Measurements from ENCODE around the gene THOC6. TPM values are rescaled to one million over a fixed set of nuclear protein-coding genes. Genes with fewer than 3 reads are reported as not detected.

Gene THOC6
- polyA plus RNA-seq, 1 experiment = 20.5 TPM

DNA sequence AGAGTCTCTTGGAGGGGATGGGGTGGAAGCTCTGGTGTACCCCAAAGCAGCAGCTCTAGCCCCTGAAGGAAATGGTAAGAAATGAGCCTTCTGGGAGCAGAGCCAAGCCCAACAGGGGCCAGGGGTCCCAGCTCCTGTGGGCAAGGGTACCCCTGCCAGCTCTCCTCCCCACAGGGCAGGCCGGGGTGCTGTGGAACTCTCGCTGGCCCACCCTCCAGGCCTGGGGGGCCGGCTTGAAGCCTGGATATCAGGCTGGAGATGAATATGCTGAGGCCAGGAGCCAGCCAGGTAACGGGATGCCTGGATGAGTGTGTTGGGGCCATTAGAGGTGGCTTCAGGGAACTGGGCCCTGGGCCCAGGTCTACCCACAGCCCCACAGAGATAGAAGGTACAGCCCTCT is 23.3 kb upstream of the THOC6 start:
- CTCF ChIA-PET = interaction anchor here (0.8 to 2.2 kb wide), 5 partner anchors 9 to 31 kb away, joined by 3 to 17 read pairs (median 4); no protein-coding TSS in a partner anchor
- TF ChIP-seq, protein P1, sequence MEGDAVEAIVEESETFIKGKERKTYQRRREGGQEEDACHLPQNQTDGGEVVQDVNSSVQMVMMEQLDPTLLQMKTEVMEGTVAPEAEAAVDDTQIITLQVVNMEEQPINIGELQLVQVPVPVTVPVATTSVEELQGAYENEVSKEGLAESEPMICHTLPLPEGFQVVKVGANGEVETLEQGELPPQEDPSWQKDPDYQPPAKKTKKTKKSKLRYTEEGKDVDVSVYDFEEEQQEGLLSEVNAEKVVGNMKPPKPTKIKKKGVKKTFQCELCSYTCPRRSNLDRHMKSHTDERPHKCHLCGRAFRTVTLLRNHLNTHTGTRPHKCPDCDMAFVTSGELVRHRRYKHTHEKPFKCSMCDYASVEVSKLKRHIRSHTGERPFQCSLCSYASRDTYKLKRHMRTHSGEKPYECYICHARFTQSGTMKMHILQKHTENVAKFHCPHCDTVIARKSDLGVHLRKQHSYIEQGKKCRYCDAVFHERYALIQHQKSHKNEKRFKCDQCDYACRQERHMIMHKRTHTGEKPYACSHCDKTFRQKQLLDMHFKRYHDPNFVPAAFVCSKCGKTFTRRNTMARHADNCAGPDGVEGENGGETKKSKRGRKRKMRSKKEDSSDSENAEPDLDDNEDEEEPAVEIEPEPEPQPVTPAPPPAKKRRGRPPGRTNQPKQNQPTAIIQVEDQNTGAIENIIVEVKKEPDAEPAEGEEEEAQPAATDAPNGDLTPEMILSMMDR (IDR thresholded peaks at IDR 0.05; ENCODE audit: insufficient read depth, low read depth, low read length) = no peak

DNA sequence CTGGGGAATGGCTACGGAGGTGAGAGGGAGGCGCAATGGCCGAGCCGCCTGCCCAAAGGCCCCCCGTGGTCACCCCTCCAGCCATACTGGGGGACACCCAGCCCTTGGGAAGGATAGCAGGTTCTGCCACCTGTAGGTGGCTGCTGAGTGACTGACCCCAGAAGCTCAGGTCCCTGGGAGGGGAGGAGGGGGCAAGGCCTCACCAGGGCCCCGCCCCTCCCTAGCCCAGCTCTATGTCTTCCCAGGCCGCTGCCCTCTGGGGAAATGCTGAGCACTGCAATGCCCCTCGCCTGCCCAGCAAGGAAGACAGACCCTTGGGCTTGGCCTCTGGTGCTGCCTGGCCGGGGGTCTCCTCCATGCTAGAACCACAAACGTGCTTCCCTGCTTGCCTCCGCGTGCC is 22.5 kb upstream of the THOC6 start:
- ChIA-PET CTCF (interaction anchor here (0.9 to 3.6 kb wide), 5 partner anchors 9 to 128 kb away, joined by 3 to 17 read pairs (median 8); no protein-coding TSS in a partner anchor), POLR2A (no interaction called here)
- Histone ChIP-seq H3K27me3 (ENCODE audit: control insufficient read depth, insufficient read depth, low read length) (peaks cover 7% of the 10 kb centered on the region), H3K4me3 (ENCODE audit: low read depth, low read length) (no peak overlapping the region), H3K36me3 (ENCODE audit: control insufficient read depth, insufficient read depth, low read length) (no peaks in the 10 kb centered on the region)
- TF ChIP-seq, protein P1 (IDR thresholded peaks at IDR 0.05; ENCODE audit: insufficient read depth, low read depth, low read length) = no peak
- no peak for DNase-seq (ENCODE audit: low read depth)

More for the DNA sequence above, 23.3 kb upstream of the THOC6 start:
- H3K4me3 ChIP-seq (ENCODE audit: low read depth, low read length) = no peak overlapping the region
- no peaks in the 10 kb centered on the region for H3K36me3 ChIP-seq (ENCODE audit: control insufficient read depth, insufficient read depth, low read length)
- peaks cover 7% of the 10 kb centered on the region for H3K27me3 ChIP-seq (ENCODE audit: control insufficient read depth, insufficient read depth, low read length)
- POLR2A ChIA-PET = no interaction called here
- no peak for DNase-seq (ENCODE audit: low read depth)

DNA sequence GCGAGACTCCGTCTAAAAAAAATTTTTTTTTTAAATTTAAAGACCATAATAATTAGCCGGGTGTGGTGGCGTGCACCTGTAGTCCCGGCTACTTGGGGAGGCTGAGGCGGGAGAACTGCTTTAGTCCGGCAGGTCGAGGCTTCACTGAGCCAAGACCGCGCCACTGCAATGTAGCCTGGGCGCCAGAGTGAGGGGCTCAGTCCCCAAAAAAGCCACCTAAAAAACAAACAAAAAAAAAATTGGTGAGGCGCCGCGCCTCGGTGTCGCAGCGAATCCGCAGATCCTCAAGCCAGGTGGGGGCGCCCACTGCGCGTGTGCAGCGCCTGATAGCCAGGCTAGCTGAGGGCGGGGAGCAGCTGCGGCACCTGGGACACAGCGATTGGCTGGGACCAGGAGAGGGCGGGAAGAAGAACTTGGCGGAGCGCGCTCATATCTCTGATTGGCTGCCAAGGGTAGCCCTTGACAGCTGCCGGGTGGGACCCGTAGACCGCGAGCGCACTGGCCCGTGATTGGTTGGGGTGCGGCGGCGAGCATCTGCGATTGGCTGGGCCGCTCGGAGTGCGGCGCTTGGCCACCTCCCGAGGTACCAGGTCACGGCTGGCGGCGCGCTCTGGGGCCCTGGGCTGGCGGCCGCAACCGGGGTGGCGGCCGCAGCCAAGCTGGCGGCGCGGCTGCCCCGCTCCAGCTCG is 20.1 kb upstream of the THOC6 start:
- TF ChIP-seq, protein P1 (IDR thresholded peaks at IDR 0.05; ENCODE audit: insufficient read depth, low read depth, low read length) = peak; percentile 50
- POLR2A ChIA-PET = no interaction called here
- Histone ChIP-seq H3K27me3 (ENCODE audit: control insufficient read depth, insufficient read depth, low read length) (no peaks in the 10 kb centered on the region; the same call in 1 of the 2 replicates), H3K4me3 (ENCODE audit: low read depth, low read length) (peak overlapping the region; percentile 5; the same call in 1 of the 2 replicates), H3K36me3 (ENCODE audit: control insufficient read depth, insufficient read depth, low read length) (no peaks in the 10 kb centered on the region)
- CTCF ChIA-PET = interaction anchor here (0.6 to 3.6 kb wide), 17 partner anchors 10 to 1011 kb away, joined by 3 to 66 read pairs (median 4); partner anchors contain the start of genes HCFC1R1, THOC6 and TNFRSF12A
- peak; percentile 91 for DNase-seq (ENCODE audit: low read depth)

DNA sequence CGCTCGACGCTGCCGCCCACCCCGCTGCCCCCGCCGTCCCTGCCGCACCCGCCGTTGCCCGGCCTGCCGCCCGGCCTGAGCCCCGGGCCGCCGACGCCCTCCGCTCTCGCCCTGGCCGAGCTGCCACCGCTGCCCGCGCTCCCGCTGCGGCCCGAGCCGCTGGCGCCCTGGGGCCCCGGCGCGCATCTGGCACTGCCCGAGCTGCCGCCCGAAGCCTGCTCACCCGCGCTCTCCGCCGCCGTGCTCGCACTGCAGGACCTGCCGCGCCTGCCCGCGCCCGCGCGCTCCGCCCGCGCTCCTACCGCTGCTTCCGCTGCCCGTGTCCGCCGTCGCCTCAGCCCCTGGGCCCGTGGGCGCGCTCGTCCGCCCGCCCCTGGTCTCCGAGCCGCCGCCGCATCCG is 19.5 kb upstream of the THOC6 start:
- Histone ChIP-seq H3K27me3 (ENCODE audit: control insufficient read depth, insufficient read depth, low read length) (no peaks in the 10 kb centered on the region; the same call in 1 of the 2 replicates), H3K4me3 (ENCODE audit: low read depth, low read length) (peak overlapping the region; percentile 5; the same call in 1 of the 2 replicates), H3K36me3 (ENCODE audit: control insufficient read depth, insufficient read depth, low read length) (no peaks in the 10 kb centered on the region)
- TF ChIP-seq, protein P1 (IDR thresholded peaks at IDR 0.05; ENCODE audit: insufficient read depth, low read depth, low read length) = no peak
- no peak for DNase-seq (ENCODE audit: low read depth)
- POLR2A ChIA-PET = no interaction called here
- CTCF ChIA-PET = interaction anchor here (0.6 to 3.6 kb wide), 17 partner anchors 10 to 1011 kb away, joined by 3 to 66 read pairs (median 4); partner anchors contain the start of genes HCFC1R1, THOC6 and TNFRSF12A

DNA sequence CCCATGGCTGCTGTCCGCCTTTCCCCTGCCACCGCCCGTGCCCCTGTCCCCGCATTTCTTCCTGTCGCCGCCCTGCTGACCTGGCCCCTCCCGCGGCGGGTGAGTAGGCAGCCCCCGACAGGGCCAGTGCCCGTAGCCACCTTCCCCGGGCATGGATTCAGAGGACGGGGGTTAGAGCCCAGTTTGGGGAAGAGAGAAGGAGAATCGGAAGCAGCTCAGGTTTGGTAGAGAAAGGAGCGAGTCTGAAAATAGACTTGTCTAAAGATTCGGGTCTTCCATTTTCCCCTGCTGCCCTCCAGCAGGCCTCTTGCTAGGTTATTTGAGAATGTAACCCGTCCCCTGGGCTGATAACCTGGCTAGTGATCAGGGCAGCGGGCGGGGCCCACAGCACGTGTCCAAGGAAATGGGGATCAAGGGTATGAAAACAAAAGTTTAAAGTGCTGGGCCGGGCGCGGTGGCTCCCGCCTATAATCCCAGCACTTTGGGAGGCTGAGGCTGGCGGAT is 19.0 kb upstream of the THOC6 start:
- ChIA-PET POLR2A (no interaction called here), CTCF (interaction anchor here (1.5 to 3.3 kb wide), 2 partner anchors 18 to 25 kb away, joined by 22 to 66 read pairs; partner anchors contain the start of genes HCFC1R1 and THOC6)
- 0 out of 2 replicates have a peak overlapping the region, but pooled peaks have one; percentile 11 for H3K4me3 ChIP-seq (ENCODE audit: low read depth, low read length)
- H3K27me3 ChIP-seq (ENCODE audit: control insufficient read depth, insufficient read depth, low read length) = no peaks in the 10 kb centered on the region; the same call in 1 of the 2 replicates
- no peaks in the 10 kb centered on the region for H3K36me3 ChIP-seq (ENCODE audit: control insufficient read depth, insufficient read depth, low read length)
- TF ChIP-seq, protein P1 (IDR thresholded peaks at IDR 0.05; ENCODE audit: insufficient read depth, low read depth, low read length) = no peak
- no peak for DNase-seq (ENCODE audit: low read depth)

Measured in BJ (cell line).